Neutrophil (primary cell): ENCODE measurements around the gene FCRL3.

Experiments
- H3K27ac ChIP-seq: fragments of 200-600 bp; sonication (generic); 2 replicates; pipeline ENCODE4 v1.5.1; 2016; ENCODE audit warnings: mild to moderate bottlenecking, moderate library complexity
- H3K27me3 ChIP-seq: fragments of 200-600 bp; sonication (generic); 2 replicates; pipeline ENCODE4 v1.6.0; 2016; ENCODE audit warnings: mild to moderate bottlenecking
- H3K36me3 ChIP-seq: fragments of 200-600 bp; sonication (generic); 2 replicates; pipeline ENCODE4 v1.5.1; 2017
- H3K4me1 ChIP-seq, 2 experiments: fragments of 200-600 bp in 1 of 2; sonication (generic) in 1 of 2; 1 replicate in 1 of 2; 2 replicates in 1 of 2; pipeline versions ENCODE4 v1.5.1 to v1.6.1; 2013 to 2016; ENCODE audit warnings: low read depth in 1 of 2, low read length in 1 of 2, mild to moderate bottlenecking in 1 of 2, moderate library complexity in 1 of 2; ENCODE audit not compliant: control insufficient read depth in 1 of 2, insufficient read depth in 1 of 2
- H3K4me3 ChIP-seq, 2 experiments: fragments of 200-600 bp in 1 of 2; sonication (generic) in 1 of 2; 1 replicate in 1 of 2; 2 replicates in 1 of 2; pipeline ENCODE4 v1.5.1; 2013 to 2016; ENCODE audit warnings: low read depth in 1 of 2, low read length in 1 of 2, mild to moderate bottlenecking in 1 of 2, moderate library complexity in 1 of 2
- H3K9me3 ChIP-seq: fragments of 200-600 bp; sonication (generic); 2 replicates; pipeline ENCODE4 v1.5.1; 2016
- CTCF ChIP-seq: fragments of 200-600 bp; sonication (generic); IDR thresholded peaks from 2 replicates; pipeline ENCODE4 v1.5.1; 2016; ENCODE audit warnings: antibody characterized with exemption

Gene FCRL3

GRCh38 chr1:157715736-157716135 is 15.2 kb upstream of the FCRL3 start:
- Histone ChIP-seq H3K27ac (no peak overlapping the region), H3K4me1 (no peaks in the 10 kb centered on the region), H3K36me3 (no peaks in the 10 kb centered on the region), H3K27me3 (no peaks in the 10 kb centered on the region), H3K4me3 (no peak overlapping the region), H3K9me3 (no peaks in the 10 kb centered on the region)
- TF ChIP-seq CTCF: no peak

GRCh38 chr1:157711802-157712201 is 11.2 kb upstream of the FCRL3 start:
- Histone ChIP-seq H3K27me3 (peaks cover 28% of the 10 kb centered on the region), H3K4me1 (no peaks in the 10 kb centered on the region), H3K9me3 (no peaks in the 10 kb centered on the region), H3K4me3 (no peak overlapping the region), H3K36me3 (no peaks in the 10 kb centered on the region), H3K27ac (no peak overlapping the region)
- TF ChIP-seq CTCF: no peak

- no peak for TF ChIP-seq CTCF
- Histone ChIP-seq H3K4me3 (no peak overlapping the region), H3K4me1 (no peaks in the 10 kb centered on the region)
Measured at GRCh38 chr1:157704878-157705277, 4.3 kb upstream of the FCRL3 start.

GRCh38 chr1:157703981-157704380 is 3.4 kb upstream of the FCRL3 start:
- Histone ChIP-seq H3K4me3 (no peak overlapping the region), H3K4me1 (no peaks in the 10 kb centered on the region), H3K27me3 (peaks cover 48% of the 10 kb centered on the region), H3K27ac (no peak overlapping the region), H3K9me3 (no peaks in the 10 kb centered on the region), H3K36me3 (no peaks in the 10 kb centered on the region)
- TF ChIP-seq CTCF: no peak

More at GRCh38 chr1:157704878-157705277, 4.3 kb upstream of the FCRL3 start:
- no peaks in the 10 kb centered on the region for H3K9me3 ChIP-seq
- H3K27ac ChIP-seq: no peak overlapping the region
- H3K27me3 ChIP-seq: peaks cover 47% of the 10 kb centered on the region
- no peaks in the 10 kb centered on the region for H3K36me3 ChIP-seq

- Histone ChIP-seq H3K36me3 (no peaks in the 10 kb centered on the region), H3K9me3 (no peaks in the 10 kb centered on the region), H3K4me1 (no peaks in the 10 kb centered on the region), H3K27ac (no peak overlapping the region), H3K27me3 (peaks cover 50% of the 10 kb centered on the region), H3K4me3 (no peak overlapping the region)
- TF ChIP-seq CTCF: no peak
Measured at GRCh38 chr1:157702308-157702825, 1.8 kb upstream of the FCRL3 start.

GRCh38 chr1:157700305-157700704 is 264 bp downstream of the FCRL3 start:
- Histone ChIP-seq H3K4me1 (no peaks in the 10 kb centered on the region), H3K4me3 (no peak overlapping the region), H3K27ac (no peak overlapping the region), H3K36me3 (no peaks in the 10 kb centered on the region), H3K27me3 (peaks cover 58% of the 10 kb centered on the region), H3K9me3 (no peaks in the 10 kb centered on the region)
- TF ChIP-seq CTCF: no peak
